HepG2 (cell line): Measurements from ENCODE around the gene GCH1. TPM values are rescaled to one million over a fixed set of nuclear protein-coding genes. Genes with fewer than 3 reads are reported as not detected.
A peak's percentile ranks its signal among the peaks of the same experiment; 100 is the strongest.

Experiments used
- ELF1 ChIP-seq: sonication (generic); formaldehyde crosslinking; IDR thresholded peaks from 2 replicates; pipeline ENCODE4 v1.4.0; 2020; ENCODE audit warnings: missing genetic modification reagents
- KDM3A ChIP-seq: IDR thresholded peaks from 2 replicates; pipeline ENCODE4 v1.6.1; 2018; ENCODE audit warnings: low read depth, missing compliant biosample characterization
- LRRFIP1 ChIP-seq: sonication (generic); formaldehyde crosslinking; conservative IDR thresholded peaks from 2 replicates; pipeline ENCODE4 v1.4.0; 2020; ENCODE audit warnings: missing genetic modification reagents
- MED13 ChIP-seq: sonication (generic); formaldehyde crosslinking; IDR thresholded peaks from 2 replicates; pipeline ENCODE4 v1.5.0; 2020; ENCODE audit warnings: missing genetic modification reagents
- MIER2 ChIP-seq: IDR thresholded peaks from 2 replicates; pipeline ENCODE4 v1.6.1; 2016; ENCODE audit warnings: missing biosample characterization, missing genetic modification reagents
- MYC ChIP-seq: sonication (generic); formaldehyde crosslinking; IDR thresholded peaks from 2 replicates; pipeline ENCODE4 v1.9.0; 2021; ENCODE audit warnings: missing genetic modification reagents, borderline replicate concordance
- NFKB2 ChIP-seq: sonication (generic); formaldehyde crosslinking; IDR thresholded peaks from 2 replicates; pipeline ENCODE4 v1.4.0; 2020; ENCODE audit warnings: missing genetic modification reagents, borderline replicate concordance
- NR2C2 ChIP-seq: sonication (generic); formaldehyde crosslinking; IDR thresholded peaks from 2 replicates; pipeline ENCODE4 v1.4.0; 2020; ENCODE audit warnings: missing genetic modification reagents, mild to moderate bottlenecking, moderate library complexity, borderline replicate concordance
- PHF8 ChIP-seq: sonication (generic); formaldehyde crosslinking; IDR thresholded peaks from 2 replicates; pipeline ENCODE4 v1.5.0; 2020; ENCODE audit warnings: missing genetic modification reagents
- POLR2AphosphoS5 ChIP-seq: IDR thresholded peaks from 2 replicates; pipeline ENCODE4 v1.6.1; 2012; ENCODE audit warnings: low read depth, low read length
- SRY ChIP-seq: sonication (generic); formaldehyde crosslinking; IDR thresholded peaks from 2 replicates; pipeline ENCODE4 v1.8.0; 2022; ENCODE audit warnings: mild to moderate bottlenecking, missing genetic modification reagents
- YEATS4 ChIP-seq: sonication (generic); formaldehyde crosslinking; IDR thresholded peaks from 2 replicates; pipeline ENCODE4 v1.4.0; 2020; ENCODE audit warnings: missing genetic modification reagents, borderline replicate concordance
- ZBTB26 ChIP-seq: IDR thresholded peaks from 2 replicates; pipeline ENCODE4 v1.6.1; 2016; ENCODE audit warnings: missing compliant biosample characterization, missing genetic modification reagents, borderline replicate concordance
- ZEB1 ChIP-seq: IDR thresholded peaks from 2 replicates; pipeline ENCODE4 v1.6.1; 2012; ENCODE audit warnings: mild to moderate bottlenecking, low read depth, inconsistent platforms; ENCODE audit not compliant: insufficient replicate concordance
- ZKSCAN5 ChIP-seq: sonication (generic); formaldehyde crosslinking; IDR thresholded peaks from 2 replicates; pipeline ENCODE4 v1.5.1; 2020; ENCODE audit warnings: mild to moderate bottlenecking, missing genetic modification reagents
- ZMYM3 ChIP-seq: sonication (generic); formaldehyde crosslinking; IDR thresholded peaks from 2 replicates; pipeline ENCODE4 v1.5.1; 2020; ENCODE audit warnings: mild to moderate bottlenecking, missing genetic modification reagents
- ZNF180 ChIP-seq: sonication (generic); formaldehyde crosslinking; IDR thresholded peaks from 2 replicates; pipeline ENCODE4 v1.4.0; 2020; ENCODE audit warnings: low read depth, missing genetic modification reagents, borderline replicate concordance
- ZNF275 ChIP-seq: sonication (generic); formaldehyde crosslinking; IDR thresholded peaks from 2 replicates; pipeline ENCODE4 v1.8.0; 2022; ENCODE audit warnings: missing genetic modification reagents, mild to moderate bottlenecking, inconsistent platforms, borderline replicate concordance
- ZNF431 ChIP-seq: sonication (generic); formaldehyde crosslinking; IDR thresholded peaks from 2 replicates; pipeline ENCODE4 v1.9.0; 2022; ENCODE audit warnings: missing genetic modification reagents, low read depth, mild to moderate bottlenecking, borderline replicate concordance
- ZNF672 ChIP-seq: sonication (generic); formaldehyde crosslinking; IDR thresholded peaks from 2 replicates; pipeline ENCODE4 v1.8.1; 2022; ENCODE audit warnings: missing genetic modification reagents
- ZNF784 ChIP-seq: sonication (generic); formaldehyde crosslinking; IDR thresholded peaks from 2 replicates; pipeline ENCODE4 v1.5.1; 2020; ENCODE audit warnings: missing genetic modification reagents, mild to moderate bottlenecking, borderline replicate concordance
- polyA plus RNA-seq, 8 experiments: library from polyadenylated mRNA; depleted of rRNA in 3 of 8; stranded (reverse) in 7 of 8; unstranded in 1 of 8; fragments of >200 nt; fragmentation: Illumina TruSeq in 4 of 8; extraction: Trizol in 4 of 8; gene quantifications; 2 replicates each; pipeline versions ENCODE4 v1.2.1 to v1.2.3, GENCODE V29; 2011 to 2016; ENCODE audit warnings: low read depth in 4 of 8, missing spikeins in 1 of 8, mixed read lengths in 1 of 8; ENCODE audit not compliant: insufficient read depth in 1 of 8
- total RNA-seq, 5 experiments: library from RNA; depleted of rRNA; stranded (reverse); fragments of >200 nt; fragmentation: Illumina TruSeq; extraction: Trizol; gene quantifications; 2 replicates each; pipeline ENCODE4 v1.2.3, GENCODE V29; 2016; ENCODE audit warnings: low read depth in 1 of 5
- TF ChIP-seq, protein P1 (sequence below): sonication (generic); formaldehyde crosslinking; IDR thresholded peaks from 2 replicates; pipeline ENCODE4 v1.5.1; 2020; ENCODE audit warnings: mild to moderate bottlenecking, missing genetic modification reagents, borderline replicate concordance

GCH1 gene
- total and polyA plus RNA-seq, 2 of the 13 experiments (the other 11 are each of a cell fraction or from before 2014, with no cell fraction given), result 15.0 to 25.2 TPM

- TF ChIP-seq NFKB2 (CRISPR knock-in tag) (0 out of 2 replicates have a peak, but pooled peaks have one; percentile 6), ZNF431 (CRISPR knock-in tag) (0 out of 2 replicates have a peak, but pooled peaks have one; percentile 50), ZKSCAN5 (no peak), YEATS4 (CRISPR knock-in tag) (peak; percentile 86), ZEB1 (peak; percentile 59), MIER2 (no peak), PHF8 (CRISPR knock-in tag) (peak; percentile 89), ZBTB26 (0 out of 2 replicates have a peak, but pooled peaks have one; percentile 8), ZNF784 (peak; percentile 41; the same call in 1 of the 2 replicates), MED13 (CRISPR knock-in tag) (no peak), MYC (CRISPR knock-in tag) (no peak), NR2C2 (peak; percentile 74; the same call in 1 of the 2 replicates), ZNF275 (CRISPR knock-in tag) (no peak), SRY (no peak; the same call in 1 of the 2 replicates), ZNF672 (no peak), LRRFIP1 (0 out of 2 replicates have a peak, but pooled peaks have one; percentile 54), POLR2AphosphoS5 (peak; percentile 95), KDM3A (CRISPR knock-in tag) (0 out of 2 replicates have a peak, but pooled peaks have one; percentile 8), ZMYM3 (0 out of 2 replicates have a peak, but pooled peaks have one; percentile 16), ZNF180 (CRISPR knock-in tag) (no peak), ELF1 (CRISPR knock-in tag) (no peak)
- TF ChIP-seq, protein P1, sequence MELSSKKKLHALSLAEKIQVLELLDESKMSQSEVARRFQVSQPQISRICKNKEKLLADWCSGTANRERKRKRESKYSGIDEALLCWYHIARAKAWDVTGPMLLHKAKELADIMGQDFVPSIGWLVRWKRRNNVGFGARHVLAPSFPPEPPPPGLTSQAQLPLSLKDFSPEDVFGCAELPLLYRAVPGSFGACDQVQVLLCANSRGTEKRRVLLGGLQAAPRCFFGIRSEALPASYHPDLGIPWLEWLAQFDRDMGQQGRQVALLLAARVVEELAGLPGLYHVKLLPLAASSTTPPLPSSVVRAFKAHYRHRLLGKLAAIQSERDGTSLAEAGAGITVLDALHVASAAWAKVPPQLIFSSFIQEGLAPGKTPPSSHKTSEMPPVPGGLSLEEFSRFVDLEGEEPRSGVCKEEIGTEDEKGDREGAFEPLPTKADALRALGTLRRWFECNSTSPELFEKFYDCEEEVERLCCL (CRISPR knock-in tag), result no peak
Observed at GRCh38 chr14:54902521-54903420, at the start of gene GCH1 (continued).
